Stimulated activated CD4-positive, alpha-beta T cell treated with anti-CD3 and anti-CD28 coated beads, Interleukin-1b, Interleukin-23, amount 100 ng/mL, for 1 hour (primary cell): ENCODE data around the gene NKD1.

Experiments
- DNase-seq, 2 donors: peaks; one replicate each; pipeline ENCODE4 v3.0.0-alpha.2; 2020; ENCODE audit warnings: low read depth in 2 of 2

Gene NKD1

GRCh38 chr16:50537533-50538290 lies 10.5 kb upstream of the NKD1 start:
- DNase-seq = no peak

DNA sequence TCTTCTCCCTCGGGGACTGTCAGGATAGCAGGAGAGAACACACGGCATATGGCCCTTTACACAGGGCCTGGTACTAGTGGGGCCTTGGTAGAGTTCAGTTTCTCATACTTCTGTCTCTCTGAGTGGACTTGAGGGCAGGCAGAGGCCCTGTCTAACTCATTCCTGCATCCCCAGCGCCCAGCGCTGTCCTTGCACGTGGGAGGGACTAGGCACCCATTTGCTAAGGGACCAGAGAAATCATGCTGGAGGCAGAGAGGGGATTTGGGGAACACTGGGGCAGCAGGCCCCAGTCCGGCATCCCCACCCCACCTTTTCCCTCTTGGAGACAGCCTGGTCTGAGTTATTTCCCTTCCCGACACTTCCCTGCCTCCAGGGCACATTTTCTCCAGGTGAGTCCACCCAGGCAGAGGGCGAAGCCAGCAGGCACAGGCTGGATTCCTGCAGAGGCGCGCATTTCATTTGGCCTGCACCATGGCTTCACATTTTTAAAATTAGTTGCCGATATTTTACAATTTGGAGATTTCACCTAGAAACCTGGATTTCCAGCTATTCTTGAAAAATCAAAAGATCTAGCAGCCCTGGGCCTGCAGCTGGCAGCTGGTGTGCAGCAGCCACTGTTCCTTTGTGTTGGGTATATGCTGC lies 9.7 kb upstream of the NKD1 start:
- no peak for DNase-seq

- no peak for DNase-seq
Measured at GRCh38 chr16:50539053-50539695, 9.0 kb upstream of the NKD1 start.

DNA sequence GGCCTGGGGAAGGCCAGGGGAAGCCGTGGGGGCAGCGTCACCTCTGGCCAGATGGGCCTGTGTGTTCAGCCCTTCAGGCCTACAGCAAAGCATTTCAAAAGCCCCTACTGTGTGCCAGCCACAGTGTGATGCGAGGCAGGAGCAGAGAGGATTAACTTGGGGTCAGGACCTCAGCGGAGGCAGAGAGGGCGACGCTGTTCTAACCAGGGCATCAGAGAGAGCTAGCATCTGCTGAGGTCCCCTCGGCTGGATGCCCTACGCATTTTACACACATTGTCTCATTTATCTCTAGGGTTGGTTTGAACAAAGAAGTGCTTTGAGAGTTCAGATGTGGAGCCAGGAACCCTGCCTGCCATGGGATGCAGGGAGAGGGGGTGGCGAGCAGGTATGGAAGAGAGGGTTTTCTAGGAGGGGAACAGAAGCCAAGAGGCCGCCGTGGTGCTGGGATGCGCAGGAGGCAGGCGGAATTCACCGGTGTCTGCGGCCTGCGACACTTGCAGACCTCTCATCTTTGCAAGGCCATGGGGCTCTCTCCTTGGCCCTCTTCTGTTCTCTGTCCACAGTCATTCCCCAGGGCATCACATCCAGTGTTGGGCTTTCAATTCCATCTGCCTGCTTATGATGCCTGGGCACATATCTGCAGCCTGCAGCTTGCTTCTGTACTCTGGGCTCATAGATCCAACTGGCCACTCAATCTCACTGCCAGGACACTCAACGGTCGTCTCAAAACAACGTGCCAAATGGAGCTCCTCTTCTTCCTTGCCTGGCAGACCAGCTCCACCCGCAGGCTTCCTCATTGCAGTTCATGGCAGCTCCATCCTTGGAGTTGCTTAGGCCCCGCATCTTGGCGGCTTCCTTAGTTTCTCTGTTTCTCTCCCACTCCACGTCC lies 8.1 kb upstream of the NKD1 start:
- DNase-seq = no peak

GRCh38 chr16:50540711-50541007 lies 7.5 kb upstream of the NKD1 start:
- DNase-seq = no peak

DNA sequence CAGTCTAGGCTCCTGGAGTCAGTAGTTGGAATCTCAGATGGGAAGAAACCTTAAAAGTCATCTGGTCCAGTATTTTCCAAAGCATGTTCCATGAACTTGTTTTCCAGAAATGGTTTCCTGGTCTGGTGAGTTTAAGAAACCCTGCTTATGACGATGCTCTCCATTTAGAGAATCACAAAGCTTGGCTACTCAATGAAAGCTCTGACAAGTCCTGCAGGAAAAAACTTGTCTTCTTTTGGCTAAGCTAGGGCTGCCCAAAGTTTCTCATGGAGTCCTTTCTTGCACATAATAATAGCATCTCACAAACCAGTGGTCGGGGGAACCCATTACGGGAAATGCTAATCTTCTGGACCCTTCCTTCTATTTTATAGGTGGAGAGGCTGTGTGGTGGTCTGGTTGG lies 5.5 kb upstream of the NKD1 start:
- DNase-seq = no peak

- DNase-seq = no peak
Measured at GRCh38 chr16:50546125-50546524, 2.1 kb upstream of the NKD1 start.

DNA sequence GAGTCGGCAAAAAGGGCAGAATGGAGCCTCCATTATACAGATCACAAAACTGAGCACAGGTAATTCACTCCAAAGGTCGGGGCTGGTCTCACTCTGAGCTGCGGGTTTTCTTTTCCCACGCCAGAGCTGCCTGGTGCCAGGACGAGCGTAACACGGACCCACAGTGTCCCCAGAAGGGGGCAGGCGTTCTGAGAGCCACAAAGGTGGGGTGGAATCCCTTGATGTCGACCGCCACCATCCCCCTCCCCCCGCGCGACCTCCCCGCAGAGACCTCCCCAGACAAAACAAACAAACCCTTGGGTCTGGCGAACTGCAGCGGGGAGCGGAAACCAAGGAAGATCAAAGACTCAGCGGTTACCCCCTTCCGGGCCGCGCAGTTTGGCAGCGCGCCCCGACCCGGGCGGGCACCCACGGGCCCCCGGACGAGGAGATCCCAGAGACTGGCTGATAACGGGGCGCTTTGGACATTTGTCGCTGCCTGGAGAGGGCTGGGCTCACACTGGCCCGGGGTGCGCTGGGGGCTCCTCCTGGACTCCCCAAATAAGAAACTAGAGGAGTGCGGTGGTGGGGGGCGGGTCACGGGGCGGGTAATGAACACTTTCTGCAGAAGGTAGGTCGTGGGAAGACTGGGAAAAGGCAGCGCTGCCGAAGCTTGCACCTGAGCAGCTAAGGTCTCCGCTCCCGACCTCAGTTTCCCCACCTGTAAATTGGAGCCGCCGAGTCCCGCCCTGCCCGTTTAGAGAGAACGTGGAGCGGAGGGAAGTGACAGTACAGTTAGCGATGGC lies 664 bp upstream of the NKD1 start:
- peak; percentile 21 to 72 for DNase-seq

- DNase-seq = no peak
Measured at GRCh38 chr16:50548909-50549560, 839 bp downstream of the NKD1 start.

- no peak for DNase-seq
Measured at GRCh38 chr16:50549561-50549915, 1.3 kb downstream of the NKD1 start.

DNA sequence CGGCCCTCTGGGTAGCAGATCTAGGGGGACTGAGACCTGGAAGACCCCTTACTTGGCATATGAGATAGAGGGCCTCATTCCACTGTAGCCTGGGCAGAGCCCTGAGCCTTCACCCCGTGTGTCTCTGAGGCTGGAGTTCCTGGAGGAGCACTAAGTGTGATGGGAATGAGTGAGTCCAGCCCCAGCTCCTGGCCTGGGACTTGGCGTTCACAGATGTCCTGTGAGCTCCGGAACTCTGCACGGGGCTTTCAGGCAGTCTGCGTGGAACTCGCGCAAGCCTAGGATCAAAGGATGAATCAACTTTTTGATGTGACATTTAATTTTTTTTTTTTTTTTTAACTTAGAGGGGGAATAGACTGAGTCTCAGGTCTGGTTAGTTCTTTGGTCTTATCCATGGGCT lies 1.8 kb downstream of the NKD1 start:
- no peak for DNase-seq

DNA sequence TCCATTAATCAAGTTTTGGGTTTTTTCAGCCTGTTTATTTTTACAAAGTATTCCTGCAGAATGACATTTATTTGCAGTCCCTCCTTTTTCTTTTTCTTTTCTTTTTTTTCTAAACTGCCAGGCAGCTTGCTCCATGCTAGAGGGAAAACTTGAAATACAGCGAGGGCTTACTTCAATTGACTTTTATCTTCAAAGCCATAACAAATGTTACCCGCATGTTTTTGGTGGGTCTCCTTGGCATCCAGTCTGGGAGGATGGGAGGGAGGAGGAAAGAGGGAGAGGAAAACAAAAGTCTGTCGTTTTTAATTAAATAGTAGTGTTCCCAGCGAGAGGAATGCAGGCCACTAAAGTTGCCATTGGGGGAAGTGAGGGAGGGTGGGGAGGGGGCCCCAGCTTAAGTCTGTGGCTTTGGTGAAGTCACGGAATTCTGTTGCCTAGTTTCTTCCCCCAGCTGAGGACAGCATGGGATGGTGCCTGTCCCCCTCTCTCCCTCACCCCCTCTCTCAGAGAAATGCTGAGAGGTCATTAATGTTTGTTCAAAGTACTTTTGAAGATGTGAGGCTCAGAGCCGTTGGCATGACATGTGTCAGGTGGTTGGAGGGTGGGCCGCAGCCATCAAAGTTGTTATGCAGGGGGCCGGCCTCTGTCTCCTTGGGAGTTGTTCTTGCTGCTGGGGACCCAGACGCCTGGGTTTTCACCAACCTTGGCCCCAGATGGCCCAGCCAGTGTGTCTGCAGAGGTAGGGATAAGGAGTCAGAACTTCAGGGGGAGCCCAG lies 2.9 kb downstream of the NKD1 start:
- no peak for DNase-seq

GRCh38 chr16:50552476-50553101 lies 4.4 kb downstream of the NKD1 start:
- DNase-seq = no peak

DNA sequence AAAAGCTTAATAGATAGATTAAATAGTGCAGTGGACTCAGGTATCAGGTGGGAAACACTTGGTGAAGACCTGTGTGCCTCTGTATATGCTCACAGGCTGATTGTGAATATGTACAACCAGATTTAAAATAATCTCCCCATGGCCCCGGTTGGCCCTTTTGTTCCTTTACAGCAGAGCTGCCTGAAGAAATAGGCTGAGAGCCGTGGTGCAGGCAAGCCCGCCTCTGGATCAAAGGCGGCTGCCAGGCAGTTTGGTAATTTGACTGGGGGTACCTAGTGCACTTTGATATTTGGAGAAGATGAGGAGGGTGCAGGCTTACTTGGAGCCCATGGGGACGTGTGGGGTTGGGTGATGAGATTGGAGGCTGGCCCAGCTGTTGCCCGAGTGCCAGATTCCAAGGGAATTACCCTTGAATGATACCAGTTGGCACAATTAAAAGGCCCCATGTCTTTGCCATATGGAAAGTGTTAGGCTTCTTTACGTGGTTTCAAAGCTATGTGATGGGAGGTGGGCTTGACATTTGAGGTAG lies 5.0 kb downstream of the NKD1 start:
- DNase-seq = no peak

DNA sequence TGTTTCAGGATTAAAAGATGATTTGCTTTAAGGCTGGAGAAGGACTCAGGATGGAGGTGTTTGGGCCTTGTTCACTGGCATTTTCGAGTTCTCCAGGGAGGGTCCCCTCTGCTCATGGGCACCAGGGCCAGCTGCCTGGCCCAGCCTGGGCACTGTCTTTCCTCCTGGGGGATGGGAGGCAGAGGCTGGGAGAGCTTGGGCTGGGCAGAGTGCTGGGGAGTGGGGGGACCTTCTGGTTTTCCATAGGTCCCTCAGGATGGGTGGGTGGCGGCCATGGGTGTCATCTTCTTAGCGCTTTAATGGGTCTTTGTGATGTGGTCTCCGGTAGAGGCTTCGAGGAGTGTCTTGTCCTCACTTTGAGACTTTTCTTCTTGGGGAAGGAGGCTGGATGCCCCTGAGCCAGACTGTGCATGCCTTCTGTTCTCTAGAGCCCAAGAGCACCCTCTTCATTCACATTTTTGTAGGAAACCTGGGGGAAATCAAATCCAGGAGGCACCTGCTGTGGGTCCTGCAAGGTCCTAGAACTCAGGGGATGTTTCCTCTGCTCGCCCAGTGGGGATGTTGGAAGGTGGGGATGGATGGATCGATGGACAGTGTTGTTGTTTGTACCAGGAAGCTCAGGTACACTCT lies 5.7 kb downstream of the NKD1 start:
- DNase-seq = no peak

GRCh38 chr16:50555269-50555875 lies 7.2 kb downstream of the NKD1 start:
- DNase-seq = no peak

- no peak for DNase-seq
Measured at GRCh38 chr16:50555952-50556673, 7.9 kb downstream of the NKD1 start.

DNA sequence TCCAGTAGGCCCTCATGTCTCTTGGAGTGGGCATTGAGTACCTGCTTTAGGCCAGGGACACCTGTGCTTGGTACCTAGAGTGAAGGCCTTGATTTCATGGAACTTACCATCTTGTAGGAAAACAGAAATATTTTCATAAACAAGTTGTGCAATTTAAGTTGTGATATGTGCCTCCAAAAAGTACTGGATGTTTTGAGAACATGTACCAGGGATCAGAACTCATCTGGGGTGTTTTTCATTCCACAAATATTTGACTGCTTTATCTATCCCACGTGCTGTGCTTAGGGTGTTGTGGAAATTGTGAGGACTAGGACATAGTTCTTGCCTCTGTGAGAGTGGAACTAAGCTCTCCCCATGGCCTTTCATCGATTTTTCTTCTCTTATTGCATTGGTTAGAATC lies 8.8 kb downstream of the NKD1 start:
- DNase-seq = no peak
